Neutrophil (primary cell): Measurements from ENCODE around the gene NFIB.

Source experiments
- H3K27ac ChIP-seq: fragments of 200-600 bp; sonication (generic); 2 replicates; pipeline ENCODE4 v1.5.1; 2016; ENCODE audit warnings: mild to moderate bottlenecking, moderate library complexity
- H3K27me3 ChIP-seq: fragments of 200-600 bp; sonication (generic); 2 replicates; pipeline ENCODE4 v1.6.0; 2016; ENCODE audit warnings: mild to moderate bottlenecking
- H3K36me3 ChIP-seq: fragments of 200-600 bp; sonication (generic); 2 replicates; pipeline ENCODE4 v1.5.1; 2017
- H3K4me1 ChIP-seq, 2 experiments: fragments of 200-600 bp in 1 of 2; sonication (generic) in 1 of 2; 1 replicate in 1 of 2; 2 replicates in 1 of 2; pipeline versions ENCODE4 v1.5.1 to v1.6.1; 2013 to 2016; ENCODE audit warnings: low read depth in 1 of 2, low read length in 1 of 2, mild to moderate bottlenecking in 1 of 2, moderate library complexity in 1 of 2; ENCODE audit not compliant: control insufficient read depth in 1 of 2, insufficient read depth in 1 of 2
- H3K4me3 ChIP-seq, 2 experiments: fragments of 200-600 bp in 1 of 2; sonication (generic) in 1 of 2; 1 replicate in 1 of 2; 2 replicates in 1 of 2; pipeline ENCODE4 v1.5.1; 2013 to 2016; ENCODE audit warnings: low read depth in 1 of 2, low read length in 1 of 2, mild to moderate bottlenecking in 1 of 2, moderate library complexity in 1 of 2
- H3K9me3 ChIP-seq: fragments of 200-600 bp; sonication (generic); 2 replicates; pipeline ENCODE4 v1.5.1; 2016
- CTCF ChIP-seq: fragments of 200-600 bp; sonication (generic); IDR thresholded peaks from 2 replicates; pipeline ENCODE4 v1.5.1; 2016; ENCODE audit warnings: antibody characterized with exemption

The NFIB gene

DNA sequence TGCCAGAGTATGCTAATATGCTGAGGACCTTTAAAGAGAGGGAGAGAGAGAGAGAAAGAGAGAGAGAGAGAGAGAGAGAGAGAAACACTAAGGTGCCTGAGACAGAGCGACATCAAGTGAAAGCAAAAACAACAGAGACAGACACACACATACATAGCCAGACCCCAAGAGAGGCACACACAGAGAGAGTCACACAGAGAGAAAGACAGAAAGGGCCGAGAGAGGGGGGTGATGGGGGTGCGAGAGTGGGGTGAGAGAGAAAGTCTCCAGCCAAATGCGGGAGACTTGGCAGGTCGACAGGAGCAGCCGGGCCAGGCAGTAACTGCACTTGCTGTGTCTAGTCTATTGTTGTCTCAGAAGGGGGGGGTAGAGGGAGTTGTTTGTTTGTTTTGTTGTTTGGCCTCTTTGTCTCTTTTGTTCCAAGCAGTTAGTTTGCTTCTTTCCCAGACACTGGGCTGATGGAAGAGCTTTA is 30.1 kb upstream of the NFIB start:
- no peaks in the 10 kb centered on the region for H3K36me3 ChIP-seq
- H3K4me3 ChIP-seq = no peak overlapping the region
- H3K9me3 ChIP-seq = no peaks in the 10 kb centered on the region
- no peak overlapping the region for H3K27ac ChIP-seq
- no peak for TF ChIP-seq CTCF
- peaks cover 91% of the 10 kb centered on the region for H3K27me3 ChIP-seq
- H3K4me1 ChIP-seq = no peaks in the 10 kb centered on the region

GRCh38 chr9:14343261-14344031 is 29.5 kb upstream of the NFIB start:
- H3K4me1 ChIP-seq = no peaks in the 10 kb centered on the region
- no peaks in the 10 kb centered on the region for H3K36me3 ChIP-seq
- TF ChIP-seq CTCF = no peak
- no peak overlapping the region for H3K27ac ChIP-seq
- H3K27me3 ChIP-seq = peaks cover 85% of the 10 kb centered on the region
- H3K9me3 ChIP-seq = no peaks in the 10 kb centered on the region
- no peak overlapping the region for H3K4me3 ChIP-seq

DNA sequence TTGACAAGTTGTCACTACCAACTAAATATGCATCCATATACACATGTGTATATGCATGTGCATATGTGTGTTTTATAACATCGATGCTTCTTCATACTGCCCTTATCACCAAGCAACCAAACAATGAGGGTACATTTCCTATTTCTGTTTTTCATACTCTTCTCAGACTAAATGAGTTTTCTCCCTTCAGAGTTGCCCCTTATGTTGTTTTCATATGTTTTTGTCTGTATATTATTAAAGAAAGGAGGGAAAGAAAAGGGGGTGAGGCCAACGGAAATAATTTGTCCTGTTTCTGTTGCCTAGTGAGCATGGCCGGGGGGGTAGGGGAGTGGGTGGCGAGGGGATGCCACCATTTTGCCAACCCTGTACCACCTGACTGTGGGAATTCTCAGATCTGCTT is 28.8 kb upstream of the NFIB start:
- Histone ChIP-seq H3K27ac (no peak overlapping the region), H3K27me3 (peaks cover 77% of the 10 kb centered on the region), H3K36me3 (no peaks in the 10 kb centered on the region), H3K9me3 (no peaks in the 10 kb centered on the region), H3K4me3 (no peak overlapping the region), H3K4me1 (no peaks in the 10 kb centered on the region)
- no peak for TF ChIP-seq CTCF

- Histone ChIP-seq H3K27ac (no peak overlapping the region), H3K9me3 (no peaks in the 10 kb centered on the region), H3K4me3 (no peak overlapping the region), H3K36me3 (no peaks in the 10 kb centered on the region), H3K27me3 (peaks cover 69% of the 10 kb centered on the region), H3K4me1 (no peaks in the 10 kb centered on the region)
- no peak for TF ChIP-seq CTCF
Measured at GRCh38 chr9:14341437-14342122, 27.6 kb upstream of the NFIB start.

- H3K9me3 ChIP-seq = no peaks in the 10 kb centered on the region
- H3K4me1 ChIP-seq = no peaks in the 10 kb centered on the region
- no peaks in the 10 kb centered on the region for H3K36me3 ChIP-seq
- TF ChIP-seq CTCF = no peak
- H3K27me3 ChIP-seq = peaks cover 66% of the 10 kb centered on the region
- no peak overlapping the region for H3K27ac ChIP-seq
- no peak overlapping the region for H3K4me3 ChIP-seq
Measured at GRCh38 chr9:14340994-14341393, 27.1 kb upstream of the NFIB start.
